ENCODE data around the gene SLC4A8. TPM values are rescaled to one million over a fixed set of nuclear protein-coding genes. Genes with fewer than 3 reads are reported as not detected.

SLC4A8 gene
- polyA plus RNA-seq, 2 of the 4 experiments (the other 2 are of a cell fraction) = 1.1 to 2.3 TPM

DNA sequence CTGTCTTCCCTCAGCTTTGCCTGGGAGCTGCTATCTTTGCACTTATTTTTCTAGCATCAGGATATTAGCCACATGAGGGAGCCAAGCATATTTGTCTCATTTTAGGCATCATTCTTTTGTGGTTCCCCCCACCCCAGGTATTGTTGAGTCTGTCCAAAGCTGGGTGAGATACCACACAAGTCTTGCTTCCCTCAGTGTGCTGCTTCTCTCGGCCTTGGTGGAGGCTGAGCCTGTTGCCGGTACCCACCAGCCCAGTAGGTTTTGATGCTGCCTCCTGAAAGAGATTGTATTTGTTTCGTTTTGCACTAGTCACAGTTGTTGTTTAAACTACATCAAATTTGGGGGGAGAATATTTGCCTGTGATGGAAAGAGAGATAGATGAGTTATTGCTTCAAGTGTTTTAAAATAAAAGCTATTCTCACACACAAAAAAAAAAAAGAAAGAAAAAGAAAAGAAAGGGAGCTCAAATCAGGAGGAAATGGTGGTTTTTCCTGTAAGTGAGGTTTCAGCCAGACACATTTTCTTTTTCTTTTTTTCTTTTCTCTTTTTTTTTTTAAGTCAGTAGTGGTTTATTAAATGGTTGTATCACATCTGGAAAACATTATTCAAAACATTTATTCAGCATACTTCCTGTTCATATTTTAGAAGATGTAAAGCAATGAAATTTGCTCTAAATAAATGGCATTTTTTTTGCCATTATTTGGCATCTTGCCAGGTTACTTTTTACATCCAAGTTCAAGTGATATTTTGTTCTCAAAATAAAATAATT is 58.5 kb downstream of the SLC4A8 start:
- ChIA-PET CTCF (interaction anchor here (0.6 to 1.2 kb wide), 3 partner anchors 12 to 26 kb away, joined by 3 to 4 read pairs (median 3); no protein-coding TSS in a partner anchor), POLR2A (no interaction called here)
- H3K4me3 ChIP-seq = no peak overlapping the region
- H3K9me3 ChIP-seq = no peaks in the 10 kb centered on the region
- no peak for ATAC-seq
- TF ChIP-seq ZSCAN20 (CRISPR knock-in tag; IDR thresholded peaks at IDR 0.05) = no peak
- TF ChIP-seq RFX5 (IDR thresholded peaks at IDR 0.05) = no peak
- no peak for TF ChIP-seq MAX (IDR thresholded peaks at IDR 0.05)
- TF ChIP-seq ZNF302 (CRISPR knock-in tag; IDR thresholded peaks at IDR 0.05) = no peak
- TF ChIP-seq CBX8 (IDR thresholded peaks at IDR 0.05) = no peak
- TF ChIP-seq BHLHE40 (IDR thresholded peaks at IDR 0.05; ENCODE audit: low read depth, low read length) = no peak
- TF ChIP-seq SREBF2 (IDR thresholded peaks at IDR 0.05) = no peak
- TF ChIP-seq, protein P1, sequence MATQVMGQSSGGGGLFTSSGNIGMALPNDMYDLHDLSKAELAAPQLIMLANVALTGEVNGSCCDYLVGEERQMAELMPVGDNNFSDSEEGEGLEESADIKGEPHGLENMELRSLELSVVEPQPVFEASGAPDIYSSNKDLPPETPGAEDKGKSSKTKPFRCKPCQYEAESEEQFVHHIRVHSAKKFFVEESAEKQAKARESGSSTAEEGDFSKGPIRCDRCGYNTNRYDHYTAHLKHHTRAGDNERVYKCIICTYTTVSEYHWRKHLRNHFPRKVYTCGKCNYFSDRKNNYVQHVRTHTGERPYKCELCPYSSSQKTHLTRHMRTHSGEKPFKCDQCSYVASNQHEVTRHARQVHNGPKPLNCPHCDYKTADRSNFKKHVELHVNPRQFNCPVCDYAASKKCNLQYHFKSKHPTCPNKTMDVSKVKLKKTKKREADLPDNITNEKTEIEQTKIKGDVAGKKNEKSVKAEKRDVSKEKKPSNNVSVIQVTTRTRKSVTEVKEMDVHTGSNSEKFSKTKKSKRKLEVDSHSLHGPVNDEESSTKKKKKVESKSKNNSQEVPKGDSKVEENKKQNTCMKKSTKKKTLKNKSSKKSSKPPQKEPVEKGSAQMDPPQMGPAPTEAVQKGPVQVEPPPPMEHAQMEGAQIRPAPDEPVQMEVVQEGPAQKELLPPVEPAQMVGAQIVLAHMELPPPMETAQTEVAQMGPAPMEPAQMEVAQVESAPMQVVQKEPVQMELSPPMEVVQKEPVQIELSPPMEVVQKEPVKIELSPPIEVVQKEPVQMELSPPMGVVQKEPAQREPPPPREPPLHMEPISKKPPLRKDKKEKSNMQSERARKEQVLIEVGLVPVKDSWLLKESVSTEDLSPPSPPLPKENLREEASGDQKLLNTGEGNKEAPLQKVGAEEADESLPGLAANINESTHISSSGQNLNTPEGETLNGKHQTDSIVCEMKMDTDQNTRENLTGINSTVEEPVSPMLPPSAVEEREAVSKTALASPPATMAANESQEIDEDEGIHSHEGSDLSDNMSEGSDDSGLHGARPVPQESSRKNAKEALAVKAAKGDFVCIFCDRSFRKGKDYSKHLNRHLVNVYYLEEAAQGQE (IDR thresholded peaks at IDR 0.05) = no peak
- no peak for TF ChIP-seq NR3C1 (IDR thresholded peaks at IDR 0.05)
- TF ChIP-seq TFCP2L1 (CRISPR knock-in tag; IDR thresholded peaks at IDR 0.05) = no peak
- no peak for TF ChIP-seq BCL3 (IDR thresholded peaks at IDR 0.05)
- no peak for TF ChIP-seq HDAC2 (IDR thresholded peaks at IDR 0.05)
- no peak for TF ChIP-seq ATOH8 (CRISPR knock-in tag; IDR thresholded peaks at IDR 0.05; ENCODE audit: low read depth)
- no peak for TF ChIP-seq FOSL2 (IDR thresholded peaks at IDR 0.05)
- TF ChIP-seq FOSL2 (CRISPR knock-in tag; IDR thresholded peaks at IDR 0.05) = no peak
- TF ChIP-seq RCOR1 (IDR thresholded peaks at IDR 0.05; ENCODE audit: low read depth, low read length) = no peak
- TF ChIP-seq CEBPB (IDR thresholded peaks at IDR 0.05) = no peak
- TF ChIP-seq ZC3H11A (IDR thresholded peaks at IDR 0.05) = no peak
- no peak for DNase-seq (ENCODE audit: low read depth in 1 of 2, low spot score in 1 of 2)
- FAIRE-seq = no peak
- H3K27ac ChIP-seq = no peak overlapping the region
- 69% methylated on average over 3 of the region's 3 CpGs for WGBS (ENCODE audit: missing lambda C conversion rate)
- no peak overlapping the region for H3K4me2 ChIP-seq
- H3K4me1 ChIP-seq = no peaks in the 10 kb centered on the region

DNA sequence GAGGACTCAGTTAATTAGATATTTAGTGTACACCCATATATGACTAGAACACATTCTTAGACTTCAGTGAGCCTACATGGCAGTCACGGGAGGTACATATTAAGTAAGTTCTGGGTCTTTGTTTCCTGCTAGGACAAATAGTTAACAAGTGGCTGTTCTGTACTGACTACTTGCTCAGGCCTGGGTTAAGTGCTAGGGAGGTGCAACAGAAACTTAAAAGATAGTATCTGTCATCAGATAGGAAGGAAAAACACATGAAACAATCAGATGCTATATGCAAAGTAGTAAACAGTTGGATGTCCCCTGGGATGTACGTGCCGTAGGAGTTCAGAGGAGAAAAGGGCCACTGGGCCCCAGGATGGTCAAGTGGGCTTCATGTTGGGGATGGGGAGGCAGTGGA is 59.5 kb downstream of the SLC4A8 start:
- H3K4me2 ChIP-seq = no peak overlapping the region
- WGBS (ENCODE audit: missing lambda C conversion rate) = 93% methylated on average over 3 of the region's 3 CpGs
- no peak for ATAC-seq
- H3K27ac ChIP-seq = no peak overlapping the region
- CTCF ChIA-PET = interaction anchor here (1.2 to 1.3 kb wide), 2 partner anchors 12 to 27 kb away, joined by 3 to 4 read pairs; no protein-coding TSS in a partner anchor
- FAIRE-seq = no peak
- POLR2A ChIA-PET = no interaction called here
- no peaks in the 10 kb centered on the region for H3K9me3 ChIP-seq
- TF ChIP-seq HEYL (CRISPR knock-in tag; IDR thresholded peaks at IDR 0.05) = no peak
- no peak for TF ChIP-seq RNF2 (IDR thresholded peaks at IDR 0.05; ENCODE audit: borderline replicate concordance, low read depth)
- TF ChIP-seq MYC (IDR thresholded peaks at IDR 0.05; ENCODE audit: borderline replicate concordance, low read length) = no peak
- TF ChIP-seq SREBF2 (IDR thresholded peaks at IDR 0.05) = no peak
- TF ChIP-seq FOSL2 (IDR thresholded peaks at IDR 0.05) = no peak
- TF ChIP-seq FOSL2 (CRISPR knock-in tag; IDR thresholded peaks at IDR 0.05) = no peak
- TF ChIP-seq GATA3 (IDR thresholded peaks at IDR 0.05; ENCODE audit: borderline replicate concordance) = no peak
- TF ChIP-seq, protein P2, sequence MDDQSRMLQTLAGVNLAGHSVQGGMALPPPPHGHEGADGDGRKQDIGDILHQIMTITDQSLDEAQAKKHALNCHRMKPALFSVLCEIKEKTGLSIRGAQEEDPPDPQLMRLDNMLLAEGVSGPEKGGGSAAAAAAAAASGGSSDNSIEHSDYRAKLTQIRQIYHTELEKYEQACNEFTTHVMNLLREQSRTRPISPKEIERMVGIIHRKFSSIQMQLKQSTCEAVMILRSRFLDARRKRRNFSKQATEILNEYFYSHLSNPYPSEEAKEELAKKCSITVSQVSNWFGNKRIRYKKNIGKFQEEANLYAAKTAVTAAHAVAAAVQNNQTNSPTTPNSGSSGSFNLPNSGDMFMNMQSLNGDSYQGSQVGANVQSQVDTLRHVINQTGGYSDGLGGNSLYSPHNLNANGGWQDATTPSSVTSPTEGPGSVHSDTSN (IDR thresholded peaks at IDR 0.05) = no peak
- TF ChIP-seq KDM5A (IDR thresholded peaks at IDR 0.05) = no peak
- no peak for TF ChIP-seq FOSB (CRISPR knock-in tag; IDR thresholded peaks at IDR 0.05)
- TF ChIP-seq CEBPB (IDR thresholded peaks at IDR 0.05) = no peak
- TF ChIP-seq POLR2A (IDR thresholded peaks at IDR 0.05; ENCODE audit: low read length) = no peak
- H3K4me1 ChIP-seq = no peaks in the 10 kb centered on the region
- no peak overlapping the region for H3K4me3 ChIP-seq
- no peak for DNase-seq (ENCODE audit: low read depth in 1 of 2, low spot score in 1 of 2)
